ENCODE results near the gene RIPOR2. TPM values are rescaled to one million over a fixed set of nuclear protein-coding genes. Genes with fewer than 3 reads are reported as not detected.

Gene RIPOR2
- total and polyA plus RNA-seq, 10 of the 15 experiments (the other 5 are each of a cell fraction or from before 2014, with no cell fraction given), result 22.2 to 48.2 (median 34.7) TPM

GRCh38 chr6:24867104-24867703 lies 68.6 kb downstream of the RIPOR2 start:
- Histone ChIP-seq H3K27ac (ENCODE audit: control insufficient read depth, insufficient read depth) (no peak overlapping the region), H3K79me2 (ENCODE audit: control insufficient read depth, insufficient read depth, low read length) (no peaks in the 10 kb centered on the region), H3K9me3 (replicated peaks; ENCODE audit: control insufficient read depth, insufficient read depth, low read length) (no peaks in the 10 kb centered on the region), H3K36me3 (ENCODE audit: control insufficient read depth in 2 of 2, insufficient read depth in 2 of 2, low read length in 1 of 2) (peaks cover 0 to 8% of the 10 kb centered on the region in 2 experiments; a peak in 3 of 4 replicates), H3K4me3 (no peak overlapping the region), H3K9ac (ENCODE audit: control insufficient read depth, insufficient read depth, low read length) (no peak overlapping the region), H4K20me1 (ENCODE audit: control insufficient read depth, insufficient read depth) (no peaks in the 10 kb centered on the region), H3K4me1 (ENCODE audit: control insufficient read depth, insufficient read depth, low read length) (peaks cover 3% of the 10 kb centered on the region), H3K4me2 (ENCODE audit: control insufficient read depth, insufficient read depth) (no peak overlapping the region), H2AFZ (ENCODE audit: control insufficient read depth, low read depth, low read length) (no peak overlapping the region), H3K27me3 (replicated peaks in 1 of 2; ENCODE audit: control insufficient read depth in 2 of 2, insufficient read depth in 2 of 2, low read length in 1 of 2) (no peaks in the 10 kb centered on the region)
- ChIA-PET POLR2A (no interaction called here), CTCF (interaction anchor here (1.0 to 5.6 kb wide), 7 partner anchors 11 to 151 kb away, joined by 3 to 36 read pairs (median 5); no protein-coding TSS in a partner anchor), SMC1A (ENCODE audit: uncharacterized antibody, unreplicated experiment) (interaction anchor here (1.1 to 2.4 kb wide), 4 partner anchors 10 to 70 kb away, joined by 3 to 8 read pairs (median 6); no protein-coding TSS in a partner anchor), RAD21 (ENCODE audit: unreplicated experiment) (interaction anchor here (0.7 to 2.9 kb wide), 7 partner anchors 11 to 159 kb away, joined by 3 to 11 read pairs (median 5); no protein-coding TSS in a partner anchor)
- in situ Hi-C loops (cut with MboI), result no loop called here
- intact Hi-C loops (cut with micrococcal nuclease; ENCODE audit: unreplicated experiment), result no loop called here
- no TSS peak for BruUV-seq (replicated peaks)
- 84% methylated on average over 3 of the region's 3 CpGs for WGBS (ENCODE audit: insufficient coverage, insufficient replicate concordance, low lambda C conversion rate, missing lambda C conversion rate)
- FAIRE-seq (no peak), ATAC-seq (no peak), DNase-seq (ENCODE audit: low read depth, low spot score) (no peak)
- TF ChIP-seq CTCF (IDR thresholded peaks at IDR 0.05 in 2 of 3, conservative IDR thresholded peaks at IDR 0.05 in 1 of 3; ENCODE audit: control insufficient read depth in 2 of 3, extremely low read depth in 1 of 3, insufficient read depth in 1 of 3, low read depth in 3 of 3, low read length in 3 of 3) (peak in 1 of 3 experiments; percentile 8; a peak in 1 of 6 replicates), SIN3A (IDR thresholded peaks at IDR 0.05; ENCODE audit: low read depth, low read length) (no peak)

GRCh38 chr6:24865161-24865560 lies 70.6 kb downstream of the RIPOR2 start:
- H3K27ac ChIP-seq (ENCODE audit: control insufficient read depth, insufficient read depth), result no peak overlapping the region
- H3K9me3 ChIP-seq (replicated peaks; ENCODE audit: control insufficient read depth, insufficient read depth, low read length), result no peaks in the 10 kb centered on the region
- peaks cover 7% of the 10 kb centered on the region for H3K4me1 ChIP-seq (ENCODE audit: control insufficient read depth, insufficient read depth, low read length)
- DNase-seq (ENCODE audit: low read depth, low spot score) (no peak), FAIRE-seq (no peak), ATAC-seq (no peak)
- in situ Hi-C loops (cut with MboI), result no loop called here
- TF ChIP-seq REST (IDR thresholded peaks at IDR 0.05; ENCODE audit: low read depth, low read length) (no peak), POLR2AphosphoS2 (IDR thresholded peaks at IDR 0.05; ENCODE audit: low read depth, low read length) (no peak), HDAC6 (IDR thresholded peaks at IDR 0.05; ENCODE audit: unreplicated experiment) (no peak), SUPT20H (IDR thresholded peaks at IDR 0.05; ENCODE audit: borderline replicate concordance, control insufficient read depth, low read depth, low read length) (no peak), FOXM1 (IDR thresholded peaks at IDR 0.05; ENCODE audit: low read depth, low read length) (no peak), JUND (IDR thresholded peaks at IDR 0.05; ENCODE audit: low read depth, low read length) (no peak), BRCA1 (IDR thresholded peaks at IDR 0.05; ENCODE audit: low read depth, low read length) (no peak)
- intact Hi-C loops (cut with micrococcal nuclease; ENCODE audit: unreplicated experiment), result no loop called here
- over 99% methylated on average over 6 of the region's 6 CpGs for WGBS (ENCODE audit: insufficient coverage, insufficient replicate concordance, low lambda C conversion rate, missing lambda C conversion rate)
- CTCF ChIA-PET, result interaction anchor here (2.7 to 5.6 kb wide), 2 partner anchors 9 to 126 kb away, joined by 14 to 36 read pairs; no protein-coding TSS in a partner anchor
- no TSS peak for BruUV-seq (replicated peaks)
- no peak overlapping the region for H3K4me3 ChIP-seq
- H3K79me2 ChIP-seq (ENCODE audit: control insufficient read depth, insufficient read depth, low read length), result no peaks in the 10 kb centered on the region
- SMC1A ChIA-PET (ENCODE audit: uncharacterized antibody, unreplicated experiment), result interaction anchor here (1.0 to 3.9 kb wide), 7 partner anchors 15 to 153 kb away, joined by 3 to 21 read pairs (median 3); no protein-coding TSS in a partner anchor
- no peaks in the 10 kb centered on the region for H3K27me3 ChIP-seq (replicated peaks in 1 of 2; ENCODE audit: control insufficient read depth in 2 of 2, insufficient read depth in 2 of 2, low read length in 1 of 2)
- RAD21 ChIA-PET (ENCODE audit: unreplicated experiment), result interaction anchor here (2.2 to 2.9 kb wide), 2 partner anchors 8 to 127 kb away, joined by 10 to 11 read pairs; no protein-coding TSS in a partner anchor
- H3K9ac ChIP-seq (ENCODE audit: control insufficient read depth, insufficient read depth, low read length), result no peak overlapping the region
- no peak overlapping the region for H2AFZ ChIP-seq (ENCODE audit: control insufficient read depth, low read depth, low read length)
- no peaks in the 10 kb centered on the region for H4K20me1 ChIP-seq (ENCODE audit: control insufficient read depth, insufficient read depth)
- H3K4me2 ChIP-seq (ENCODE audit: control insufficient read depth, insufficient read depth), result no peak overlapping the region
- POLR2A ChIA-PET, result no interaction called here
- H3K36me3 ChIP-seq (ENCODE audit: control insufficient read depth in 2 of 2, insufficient read depth in 2 of 2, low read length in 1 of 2), result peaks cover 2 to 5% of the 10 kb centered on the region in 2 experiments
